SIG-M5 treated with dmso at 0.1 percent for 504 hours (cell line): ENCODE results near the gene GIGYF2.

Experiments
- DNase-seq: peaks from one replicate; lab custom pipeline; 2025; ENCODE audit not compliant: unreplicated experiment; lab: John Stamatoyannopoulos, UW

The GIGYF2 gene

DNA sequence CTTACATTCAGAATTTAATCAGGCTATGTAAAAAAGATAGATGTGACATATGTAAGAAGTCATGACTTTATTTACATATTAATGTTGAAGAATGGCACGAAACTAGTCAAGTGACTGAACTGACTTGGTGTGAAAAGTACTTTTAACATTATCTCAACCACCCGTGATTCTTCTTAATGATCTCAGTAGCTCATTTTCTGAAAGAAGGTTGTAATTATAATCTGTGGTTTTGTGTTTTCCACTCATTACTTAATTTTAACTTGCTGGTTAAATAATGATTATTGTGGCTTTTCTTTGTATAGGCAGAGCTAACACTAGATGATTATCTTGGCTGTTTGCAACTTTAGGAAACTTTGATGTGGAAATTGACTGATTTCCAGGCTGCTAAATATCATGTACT, 60.8 kb downstream of the GIGYF2 start:
- no peak for DNase-seq

DNA sequence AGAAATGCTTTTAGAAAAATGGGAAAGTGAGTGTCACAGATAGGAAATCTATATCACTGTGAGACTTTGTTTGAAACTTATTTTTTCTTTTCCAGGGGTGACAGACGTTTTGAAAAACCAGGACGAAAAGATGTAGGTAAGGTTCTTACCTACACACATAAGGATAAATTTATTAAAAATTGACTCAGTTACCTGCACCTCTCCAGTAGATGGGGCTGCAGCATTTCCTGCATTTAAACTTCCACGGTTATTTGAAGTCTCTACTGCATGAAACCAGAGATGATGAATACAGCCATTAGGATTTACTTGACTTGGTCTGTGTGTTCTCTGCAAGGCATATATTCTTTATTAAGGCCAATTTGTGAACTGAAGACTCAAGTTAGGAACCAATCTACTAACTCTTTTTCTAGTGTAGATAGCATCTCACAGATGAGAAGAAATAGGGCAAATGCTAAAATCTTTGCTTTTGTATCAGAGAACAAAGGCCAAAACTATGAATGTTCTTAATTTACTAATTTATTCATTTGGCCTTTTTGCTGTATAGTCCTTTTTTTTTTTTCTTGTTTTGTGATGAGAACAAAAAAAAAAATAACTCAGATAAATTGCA, 64.3 kb downstream of the GIGYF2 start:
- peak; percentile 40 for DNase-seq

DNA sequence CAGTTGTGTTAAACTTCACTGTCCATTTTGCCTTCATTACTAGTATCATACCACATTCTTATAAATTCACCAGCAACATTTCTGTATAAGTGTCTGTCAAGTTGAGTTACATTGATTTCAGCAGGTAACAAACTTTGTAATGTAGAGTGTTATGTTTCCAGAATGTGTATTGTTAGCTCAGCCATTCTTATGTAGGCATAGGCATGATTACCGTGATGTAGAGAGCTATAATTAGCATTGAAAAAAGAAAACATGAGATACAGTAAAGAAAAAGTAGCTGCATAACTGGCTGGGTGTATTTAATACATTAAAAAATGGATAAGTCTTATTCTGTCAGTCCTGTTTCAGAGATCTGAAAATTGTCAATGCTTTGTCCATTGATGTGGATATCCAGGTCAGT, 70.7 kb downstream of the GIGYF2 start:
- no peak for DNase-seq

DNA sequence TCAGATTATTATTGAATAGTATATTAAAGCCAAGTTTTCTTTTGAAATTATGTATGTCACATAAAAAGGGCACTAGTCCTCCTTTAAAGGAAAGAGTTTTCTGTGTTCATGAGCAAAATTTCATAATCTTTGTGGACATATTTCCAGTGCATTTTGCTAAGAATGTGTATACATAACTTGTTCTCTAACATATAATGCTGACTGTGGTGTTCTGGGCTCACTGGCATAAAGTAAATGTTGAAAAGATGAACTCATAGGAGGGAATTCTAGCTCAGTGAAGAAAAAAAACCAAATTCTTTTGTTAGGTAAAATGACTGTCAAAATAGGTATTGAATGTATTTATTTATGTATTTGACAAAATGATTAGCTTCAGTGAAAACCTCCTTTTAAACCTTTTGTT, 73.1 kb downstream of the GIGYF2 start:
- no peak for DNase-seq

DNA sequence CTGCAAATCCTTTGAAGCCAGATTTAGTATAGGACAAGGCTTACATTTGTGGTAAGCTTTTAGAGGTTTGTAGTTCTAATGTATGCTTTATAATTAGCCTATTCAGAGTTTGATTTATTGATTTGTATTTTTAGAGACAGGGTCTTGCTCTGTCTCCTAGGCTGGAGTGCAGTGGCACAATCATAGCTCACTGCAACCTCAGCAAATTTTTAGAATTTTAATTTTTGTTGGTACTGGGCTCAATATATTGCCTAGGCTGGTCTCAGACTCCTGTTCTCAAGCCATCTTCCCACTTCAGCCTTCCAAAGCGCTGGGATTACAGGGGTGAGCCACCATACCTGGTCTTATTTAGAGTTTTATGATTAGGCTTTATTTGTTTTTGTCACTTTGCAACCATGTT, 74.7 kb downstream of the GIGYF2 start:
- DNase-seq, result no peak

DNA sequence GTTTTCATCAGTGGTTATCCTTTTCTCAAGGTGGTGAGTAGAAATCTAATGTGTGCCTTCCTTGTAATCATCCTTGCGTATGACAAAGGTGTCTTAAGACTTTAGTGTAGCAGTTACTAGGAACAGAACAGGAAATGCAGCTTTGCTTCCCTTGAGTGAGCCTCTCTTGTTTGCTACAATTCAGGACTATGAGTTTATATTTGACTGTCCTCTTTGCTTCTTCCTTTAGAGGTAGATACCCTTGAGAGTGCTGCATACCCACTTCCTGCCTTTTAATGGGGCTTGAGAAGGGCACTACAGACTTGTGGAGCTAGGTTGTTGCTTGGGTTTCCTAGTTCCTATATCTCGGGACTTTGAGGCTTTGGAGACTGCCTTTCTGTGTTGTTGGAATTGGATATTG, 75.4 kb downstream of the GIGYF2 start:
- no peak for DNase-seq

DNA sequence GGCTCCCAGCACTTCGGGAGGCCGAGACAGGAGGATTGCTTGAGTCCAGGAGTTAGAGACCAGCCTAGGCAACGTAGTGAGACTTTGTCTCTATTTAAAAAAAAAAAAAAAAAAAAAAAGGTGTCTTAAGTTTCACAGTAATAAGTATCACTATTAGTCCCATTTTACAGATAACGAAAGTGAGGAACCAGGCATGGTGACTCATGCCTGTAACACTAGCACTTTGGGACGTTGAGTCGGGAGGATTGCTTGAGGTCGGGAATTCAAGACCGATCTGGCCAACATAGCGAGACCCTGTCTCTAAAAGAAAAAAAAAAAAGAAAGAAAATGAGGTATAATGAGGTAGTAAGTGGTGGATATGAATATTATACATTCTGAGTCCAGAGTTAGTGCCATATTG, 76.7 kb downstream of the GIGYF2 start:
- no peak for DNase-seq

DNA sequence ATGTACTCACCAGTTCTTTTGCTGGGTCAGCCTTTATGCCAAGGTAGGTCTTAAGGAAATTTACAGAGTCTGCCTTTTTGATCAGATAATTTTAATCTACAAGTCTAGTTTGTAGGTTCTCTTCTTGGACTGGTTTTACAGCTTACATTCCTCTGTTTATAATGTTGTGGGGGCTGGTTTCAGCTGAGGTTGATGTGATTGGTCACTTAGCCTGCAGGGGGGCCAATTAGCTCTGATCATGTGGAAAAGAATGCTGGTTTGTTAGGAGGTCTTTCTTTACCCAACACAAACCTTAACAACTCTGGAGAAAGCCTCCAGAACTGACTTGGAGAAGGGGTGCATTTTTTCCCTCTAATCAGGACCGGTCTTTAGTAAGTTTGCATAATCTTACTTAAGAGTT, 79.3 kb downstream of the GIGYF2 start, which contains the start of gene KCNJ13:
Gene KCNJ13 (minus strand): TSS at position 131 of the 400 bp plus-strand sequence. CDS start 5,203 bp downstream, outside the sequence.
- DNase-seq, result peak; percentile 23

DNA sequence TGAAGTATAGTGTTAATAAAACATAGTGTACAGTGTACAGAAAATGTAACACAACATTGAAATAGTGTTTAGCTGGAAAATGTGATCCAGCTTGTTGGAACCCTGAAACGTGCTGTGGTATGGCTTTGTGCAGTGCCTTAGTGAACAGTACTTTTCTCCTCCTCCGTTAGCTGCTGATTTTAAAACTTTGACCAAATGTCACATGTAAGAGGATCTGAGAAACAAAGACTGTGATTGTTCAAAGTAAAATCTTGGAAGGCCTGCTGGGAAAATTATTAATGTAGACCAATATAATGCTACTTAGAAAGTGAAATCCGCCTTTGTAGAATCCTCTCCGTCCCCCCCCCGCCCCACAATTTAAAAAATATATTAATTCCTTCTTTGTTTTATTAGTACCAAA, 80.1 kb downstream of the GIGYF2 start:
- DNase-seq, result no peak

DNA sequence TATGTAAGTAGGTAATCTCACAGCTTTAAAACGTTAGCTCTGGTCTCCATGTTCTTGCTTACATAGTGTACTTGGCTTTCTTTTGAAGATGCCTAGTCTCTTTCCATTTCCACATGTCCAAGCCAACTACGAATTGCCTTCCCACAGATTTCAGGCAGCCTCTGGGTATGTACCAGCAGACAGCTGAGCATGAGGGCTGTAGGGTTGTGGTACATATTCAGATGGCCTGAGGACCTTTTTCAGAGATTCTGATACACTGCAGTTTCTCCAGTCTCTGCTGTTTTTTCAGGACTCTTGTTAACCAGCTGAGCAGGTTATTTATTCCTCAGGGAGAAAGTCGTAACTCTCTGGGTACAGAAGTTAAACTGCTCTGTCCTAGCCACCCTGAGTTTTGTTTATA, 82.3 kb downstream of the GIGYF2 start:
- DNase-seq, result no peak

DNA sequence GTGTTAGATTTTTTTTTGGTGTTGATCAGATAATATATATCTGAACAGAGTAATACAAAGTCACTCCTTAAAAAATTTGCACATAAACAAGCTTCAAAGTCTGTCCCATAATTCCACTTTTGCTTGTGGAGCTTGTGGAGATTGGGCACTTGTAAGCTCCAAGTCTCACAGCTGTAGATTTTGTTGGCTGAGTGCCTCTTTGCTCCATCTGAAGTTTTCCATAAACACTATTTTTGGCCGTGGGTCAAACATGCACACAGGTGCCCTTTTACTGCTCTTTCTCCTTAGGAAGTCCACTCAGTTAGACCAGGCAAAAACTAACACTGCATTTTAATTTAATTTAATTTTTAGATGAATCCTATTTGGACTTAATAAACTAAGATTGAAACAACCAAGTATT, 82.8 kb downstream of the GIGYF2 start:
- no peak for DNase-seq

DNA sequence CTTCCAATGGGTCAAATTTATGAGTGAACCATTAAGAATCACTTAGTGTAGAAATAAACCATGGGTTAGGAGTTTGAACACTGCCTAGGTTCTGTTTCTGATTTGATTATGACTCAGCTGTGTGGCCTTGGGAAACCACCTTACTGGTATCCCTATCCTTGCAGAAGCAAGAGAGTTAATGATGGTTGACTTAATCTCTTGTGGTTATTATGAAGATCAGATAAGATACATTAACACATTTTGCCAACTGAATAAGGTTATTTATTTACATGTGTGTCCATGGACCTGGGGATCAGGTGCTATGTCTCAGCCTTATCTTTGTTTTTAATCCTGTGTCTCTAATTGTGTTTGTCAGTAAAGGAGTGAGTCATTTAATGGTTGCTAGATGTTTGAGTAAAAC, 84.6 kb downstream of the GIGYF2 start:
- DNase-seq, result no peak

DNA sequence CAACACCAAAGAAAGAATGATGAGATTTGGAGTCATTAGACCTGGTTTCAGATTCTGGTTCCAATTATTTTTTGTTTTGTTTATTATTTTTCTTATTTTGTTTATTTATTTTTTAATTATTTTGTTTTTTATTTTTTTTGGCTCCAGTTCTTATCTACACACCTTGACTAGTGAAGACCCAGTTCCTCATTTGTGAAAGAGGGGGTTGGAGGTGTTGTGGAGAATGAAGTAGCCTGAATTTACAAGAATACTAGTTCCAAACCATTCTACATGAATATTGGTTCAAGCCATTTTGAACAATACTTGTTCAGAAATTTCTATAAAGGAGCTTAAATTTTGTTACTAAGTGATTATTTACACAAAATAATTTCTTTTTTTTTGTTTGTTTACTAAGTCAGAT, 86.1 kb downstream of the GIGYF2 start:
- no peak for DNase-seq

DNA sequence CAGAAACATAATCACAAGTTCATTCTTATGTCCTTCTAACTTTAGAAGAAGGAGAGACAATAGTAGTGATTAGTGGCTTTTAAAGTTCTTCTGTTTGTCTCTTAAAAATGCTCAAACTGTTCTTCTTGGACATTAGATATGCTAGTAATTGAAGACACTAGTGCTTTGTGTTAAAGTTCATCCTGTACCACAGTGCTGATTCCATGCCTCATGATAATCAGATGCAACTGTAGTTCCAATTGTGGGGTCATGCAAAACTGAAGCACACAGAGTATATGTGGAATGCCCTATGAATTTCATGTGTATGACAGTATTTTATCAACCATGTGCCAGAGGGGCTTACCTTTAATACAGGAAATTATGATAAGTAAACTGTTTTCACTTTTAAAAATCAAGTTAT, 90.7 kb downstream of the GIGYF2 start:
- no peak for DNase-seq

DNA sequence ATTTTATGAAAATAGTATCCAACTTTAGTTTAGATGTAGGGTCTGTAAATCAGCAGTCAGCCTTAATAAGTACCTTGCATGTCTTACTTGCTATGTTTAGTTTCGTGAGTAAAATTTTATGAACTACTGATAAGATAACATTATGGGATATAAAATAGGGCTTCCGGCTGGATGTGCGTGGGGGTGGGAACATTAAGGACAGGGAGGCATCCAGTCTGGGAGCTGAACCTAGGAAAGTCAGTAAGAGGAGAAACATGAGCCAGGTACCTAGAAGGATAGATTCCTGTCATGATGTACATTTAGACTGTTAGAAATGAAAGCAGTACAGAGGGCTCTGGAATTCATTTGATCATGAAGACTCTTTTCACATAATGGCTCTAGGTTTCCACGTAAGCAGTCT, 92.0 kb downstream of the GIGYF2 start:
- no peak for DNase-seq

DNA sequence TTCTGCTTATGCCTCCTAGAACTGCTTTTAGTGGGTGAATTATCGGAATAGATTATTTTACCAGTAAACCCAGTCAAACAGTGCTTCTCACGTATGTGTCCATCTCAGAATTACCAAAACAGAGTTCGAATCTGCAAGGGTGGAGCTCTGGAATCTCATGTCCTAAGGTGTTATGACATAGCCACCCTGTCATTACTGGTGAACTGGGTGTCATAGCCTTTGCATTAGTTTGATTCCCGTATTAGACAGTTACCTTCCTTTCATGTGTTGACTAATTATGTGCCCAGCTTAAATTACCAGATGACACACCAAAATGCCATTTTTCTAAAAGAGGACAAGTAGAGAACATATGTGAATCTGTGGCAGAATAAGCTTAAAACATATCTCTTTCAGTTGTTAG, 94.4 kb downstream of the GIGYF2 start:
- no peak for DNase-seq

DNA sequence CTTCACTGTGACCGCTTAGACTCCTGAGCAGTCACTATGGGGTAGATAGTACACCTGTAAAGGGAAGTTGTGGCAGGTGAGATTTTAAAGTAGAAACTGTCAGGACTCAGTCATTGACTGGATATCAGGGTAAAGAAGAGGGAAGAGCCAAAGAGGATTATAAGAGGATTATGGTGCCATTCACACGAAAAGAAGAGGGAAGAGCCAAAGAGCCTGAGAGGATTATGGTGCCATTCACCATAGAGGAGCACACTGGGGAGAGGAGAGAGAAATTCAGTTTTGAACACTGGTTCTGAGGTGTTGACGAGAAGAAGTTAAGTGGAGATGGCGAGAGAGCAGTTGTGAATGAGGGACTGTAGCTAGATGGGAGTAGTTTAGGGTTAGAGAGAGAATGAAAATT, 96.1 kb downstream of the GIGYF2 start:
- DNase-seq, result no peak

DNA sequence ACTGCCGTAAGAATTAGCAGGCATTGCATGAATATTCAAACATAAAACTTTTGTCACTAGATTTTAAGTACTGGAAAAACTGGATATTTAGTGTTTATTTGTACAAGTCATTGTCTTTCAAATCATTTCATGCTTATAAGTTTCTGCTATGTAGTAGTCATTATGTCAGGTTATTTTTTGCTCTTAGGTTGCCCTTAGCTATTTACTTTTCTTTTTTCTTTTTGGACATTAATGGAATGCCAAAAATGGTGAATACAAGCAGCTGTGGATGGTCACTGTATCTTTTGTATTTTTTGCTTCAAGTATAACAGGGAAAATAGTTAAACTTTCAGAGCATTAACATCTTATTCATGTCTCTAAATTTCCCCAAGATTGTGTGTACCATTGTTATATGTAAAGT, 97.8 kb downstream of the GIGYF2 start:
- no peak for DNase-seq

DNA sequence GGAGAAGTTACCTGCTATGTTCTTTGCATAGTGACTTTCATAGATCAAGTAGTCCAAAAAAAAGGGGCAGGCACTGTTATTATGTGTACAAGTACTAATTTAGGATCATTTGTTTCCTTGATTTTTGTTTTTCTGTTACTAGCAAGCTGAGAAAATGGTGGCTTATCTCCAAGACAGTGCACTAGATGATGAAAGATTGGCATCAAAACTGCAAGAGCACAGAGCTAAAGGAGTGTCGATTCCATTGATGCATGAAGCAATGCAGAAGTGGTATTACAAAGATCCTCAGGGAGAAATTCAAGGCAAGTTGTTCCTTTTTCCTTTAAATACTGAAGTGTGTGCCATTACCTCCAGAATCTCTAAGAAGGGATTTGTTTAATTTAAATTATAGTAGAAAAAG, 98.8 kb downstream of the GIGYF2 start:
- no peak for DNase-seq

DNA sequence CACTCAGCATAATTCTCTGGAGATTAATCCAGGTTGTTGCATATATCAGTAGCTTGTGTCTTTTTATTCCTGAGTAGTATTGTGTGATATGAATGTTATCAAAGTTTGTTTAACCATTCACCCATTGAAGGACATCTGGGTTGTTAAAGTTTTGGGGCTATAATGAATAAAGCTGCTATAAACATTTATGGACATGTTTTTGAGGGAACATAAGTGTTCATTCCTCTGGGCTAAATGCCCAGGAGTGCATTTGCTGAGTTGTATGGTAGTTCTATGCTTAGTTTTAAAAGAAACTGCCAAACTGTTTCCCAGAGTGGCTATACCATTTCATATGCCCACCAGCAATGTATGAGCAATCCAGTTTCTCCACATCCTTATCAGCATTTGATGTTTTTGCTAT, 101.1 kb downstream of the GIGYF2 start:
- no peak for DNase-seq

DNA sequence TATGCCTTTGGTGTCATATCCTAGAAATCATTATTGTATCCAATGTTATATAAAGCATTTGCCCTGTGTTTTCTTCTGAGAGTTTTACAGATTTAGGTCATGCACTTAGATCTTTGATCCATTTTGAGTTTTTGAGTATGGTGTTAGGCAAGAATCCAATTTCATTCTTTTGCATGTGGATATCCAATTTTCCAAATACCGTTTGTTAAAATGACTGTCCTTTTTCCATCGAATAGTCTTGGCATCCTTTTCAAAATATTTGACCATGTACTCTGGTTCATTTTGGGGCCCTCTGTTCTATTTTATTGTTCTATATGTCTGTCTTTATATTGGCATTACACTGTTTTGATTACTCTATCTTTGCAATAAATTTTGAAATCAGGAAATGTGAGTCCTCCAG, 103.0 kb downstream of the GIGYF2 start:
- DNase-seq, result no peak

DNA sequence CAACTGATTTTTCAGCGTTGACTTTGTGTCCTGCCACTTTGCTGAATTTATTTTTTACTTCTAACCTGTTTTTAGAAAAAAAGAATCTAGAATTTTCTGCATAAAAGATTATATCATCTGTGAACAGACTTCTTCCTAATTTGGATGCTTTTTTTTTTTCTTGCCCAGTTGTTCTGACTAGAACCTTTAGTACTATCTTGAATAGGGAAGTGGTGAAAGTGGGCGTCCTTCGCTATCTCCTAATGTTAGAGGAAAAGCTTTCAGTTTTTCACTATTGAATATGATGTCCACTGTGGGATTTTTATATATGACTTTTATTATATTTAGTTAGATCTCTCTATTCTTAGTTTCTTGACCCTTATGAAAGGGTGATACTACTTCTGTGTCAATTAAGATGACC, 105.0 kb downstream of the GIGYF2 start:
- DNase-seq, result no peak

DNA sequence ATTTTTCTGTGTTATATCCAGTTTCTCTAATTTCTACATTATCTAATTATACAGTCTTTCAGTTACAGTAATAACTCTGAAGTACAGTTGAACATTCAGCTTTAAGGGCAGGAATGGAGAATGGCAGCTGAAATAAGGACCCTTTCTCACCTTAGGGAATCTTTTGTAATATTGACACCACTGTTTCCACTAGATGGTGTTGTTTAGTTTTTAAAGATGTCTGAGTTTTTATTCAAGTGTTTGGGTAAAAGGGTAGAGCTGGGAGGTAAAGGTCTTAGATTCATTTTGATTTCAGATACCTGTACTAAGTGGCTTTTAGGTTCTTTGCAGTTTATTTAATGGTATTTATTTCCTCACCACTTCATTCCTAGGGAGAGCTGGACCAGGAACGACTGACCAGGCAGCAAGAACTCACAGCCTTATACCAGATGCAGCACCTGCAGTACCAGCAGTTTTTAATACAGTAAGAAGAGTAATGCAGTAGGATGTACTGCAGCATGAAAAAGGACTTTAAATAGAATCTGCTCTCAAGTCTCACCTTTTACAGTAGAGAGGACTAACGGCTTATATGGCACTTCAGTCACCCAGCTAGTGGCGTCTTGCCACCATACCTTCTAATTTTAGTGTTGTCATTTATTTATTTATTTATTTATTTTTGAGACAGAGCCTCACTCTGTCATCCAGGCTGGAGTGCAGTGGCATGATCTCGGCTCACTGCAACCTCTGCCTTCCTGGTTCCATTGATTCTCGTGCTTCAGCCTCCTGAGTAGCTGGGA, 112.4 kb downstream of the GIGYF2 start:
- no peak for DNase-seq
